ENCODE results near the gene ATXN3L. TPM values are rescaled to one million over a fixed set of nuclear protein-coding genes. Genes with fewer than 3 reads are reported as not detected.

ATXN3L gene
- total and polyA plus RNA-seq, 2 of the 8 experiments (the other 6 are each of a cell fraction or from before 2014, with no cell fraction given) = not detected

DNA sequence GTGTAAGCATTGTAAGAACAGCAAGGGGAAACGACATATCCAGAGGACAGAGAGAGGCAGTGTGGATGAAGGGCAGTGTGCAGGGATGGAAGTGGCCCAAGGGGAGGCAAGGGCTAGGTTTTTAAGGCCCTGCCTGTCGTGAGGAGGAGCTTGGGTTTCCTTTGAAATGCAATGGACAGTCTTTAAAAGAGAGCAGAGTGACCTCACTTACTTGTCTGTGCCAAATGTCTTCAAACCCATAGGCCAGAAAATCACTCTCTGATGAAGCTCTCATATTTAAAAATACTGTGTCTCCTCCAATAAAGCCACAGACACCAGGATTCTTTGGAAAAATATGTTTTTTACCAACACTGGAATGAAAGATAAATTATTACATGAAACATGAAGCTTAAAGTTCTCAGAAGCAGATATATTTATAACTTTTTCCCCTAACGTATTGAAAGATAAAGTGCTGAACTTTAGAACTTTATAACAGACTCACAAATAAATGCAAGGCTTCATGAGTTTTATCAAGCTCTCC lies 19.2 kb upstream of the ATXN3L start:
- CTCF ChIA-PET (ENCODE audit: partially characterized antibody) = no interaction called here
- Histone ChIP-seq H2BK20ac (ENCODE audit: low read length) (no peak overlapping the region), H3K9ac (replicated peaks in 1 of 4; ENCODE audit: extremely low read depth in 1 of 4, low read depth in 3 of 4, low read length in 3 of 4) (no peak overlapping the region), H3K23me2 (ENCODE audit: low read depth, low read length) (no peaks in the 10 kb centered on the region), H4K91ac (replicated peaks; ENCODE audit: insufficient read length, low read length) (no peak overlapping the region), H3K56ac (replicated peaks; ENCODE audit: insufficient read length, low read depth, low read length) (no peak overlapping the region), H3K4me3 (ENCODE audit: extremely low read depth in 1 of 4, insufficient read depth in 2 of 4, low read depth in 3 of 4, low read length in 4 of 4) (no peak overlapping the region), H3K27ac (ENCODE audit: low read depth, low read length) (no peak overlapping the region), H3K79me1 (ENCODE audit: low read depth, low read length) (no peaks in the 10 kb centered on the region), H3K9me3 (ENCODE audit: insufficient read depth in 2 of 2, low read depth in 1 of 2, low read length in 1 of 2) (no peaks in the 10 kb centered on the region), H2AK5ac (ENCODE audit: low read depth, low read length) (no peak overlapping the region), H2BK15ac (ENCODE audit: low read length) (no peak overlapping the region), H2AFZ (ENCODE audit: low read length) (no peak overlapping the region), H3K4ac (replicated peaks; ENCODE audit: insufficient read length, low read depth, low read length) (no peak overlapping the region), H2BK12ac (ENCODE audit: low read depth, low read length) (no peak overlapping the region), H3K27me3 (replicated peaks in 1 of 4; ENCODE audit: control insufficient read depth in 3 of 4, extremely low read depth in 1 of 4, insufficient read depth in 3 of 4, low read length in 3 of 4) (no peaks in the 10 kb centered on the region), H3K36me3 (ENCODE audit: control insufficient read depth in 2 of 4, insufficient read depth in 4 of 4, low read length in 3 of 4) (no peaks in the 10 kb centered on the region), H3K23ac (ENCODE audit: insufficient read length) (no peak overlapping the region), H2BK5ac (ENCODE audit: low read depth, low read length) (no peak overlapping the region), H2BK120ac (replicated peaks; ENCODE audit: low read depth, low read length) (no peak overlapping the region), H4K8ac (ENCODE audit: extremely low read depth, insufficient read depth, low read length) (no peak overlapping the region), H4K5ac (ENCODE audit: insufficient read length, low read depth, low read length) (no peak overlapping the region), H3K79me2 (ENCODE audit: control insufficient read depth in 1 of 2, insufficient read depth in 2 of 2, low read length in 2 of 2) (no peaks in the 10 kb centered on the region), H3K4me1 (replicated peaks in 1 of 4; ENCODE audit: control insufficient read depth in 3 of 4, insufficient read depth in 4 of 4, low read length in 3 of 4) (no peaks in the 10 kb centered on the region), H3K18ac (ENCODE audit: extremely low read depth, low read length) (no peak overlapping the region), H3K4me2 (ENCODE audit: insufficient read depth in 1 of 2, low read depth in 2 of 2, low read length in 2 of 2) (no peak overlapping the region), H3K14ac (ENCODE audit: insufficient read length) (no peak overlapping the region), H4K20me1 (replicated peaks in 1 of 2; ENCODE audit: control insufficient read depth in 1 of 2, insufficient read depth in 2 of 2, low read length in 2 of 2) (no peaks in the 10 kb centered on the region)
- no peak for DNase-seq (ENCODE audit: low read depth in 1 of 2, low spot score in 2 of 2)
- POLR2A ChIA-PET (ENCODE audit: partially characterized antibody) = no interaction called here
- 94% methylated on average over 3 of the region's 3 CpGs; no CpG with 5 or more reads in 1 of the 2 experiments for WGBS, 2 experiments (ENCODE audit: extremely low coverage in 1 of 2, insufficient coverage in 1 of 2, insufficient read length in 1 of 2, insufficient replicate concordance in 2 of 2, low coverage in 1 of 2, low lambda C conversion rate in 2 of 2, missing lambda C conversion rate in 1 of 2)
- TF ChIP-seq POLR2AphosphoS5 (IDR thresholded peaks at IDR 0.05; ENCODE audit: low read depth, low read length) (no peak), SAP30 (IDR thresholded peaks at IDR 0.05; ENCODE audit: insufficient read depth, insufficient replicate concordance, low read length) (no peak), SIRT6 (IDR thresholded peaks at IDR 0.05; ENCODE audit: low read length) (no peak), BACH1 (IDR thresholded peaks at IDR 0.05; ENCODE audit: low read length) (no peak), KDM5A (IDR thresholded peaks at IDR 0.05; ENCODE audit: low read length) (no peak), SRF (IDR thresholded peaks at IDR 0.05; ENCODE audit: low read depth, low read length) (no peak), RAD21 (IDR thresholded peaks at IDR 0.05 in 1 of 2, conservative IDR thresholded peaks at IDR 0.05 in 1 of 2; ENCODE audit: low read depth in 2 of 2, low read length in 2 of 2) (no peak), FOSL1 (IDR thresholded peaks at IDR 0.05; ENCODE audit: insufficient read depth, low read depth, low read length) (no peak)
- FAIRE-seq = no peak
